Gastrocnemius medialis (tissue), 4 donors: ENCODE results near the gene TENT4B.

Source experiments
- POLR2A ChIP-seq, 2 donors: fragments of 450-650 bp; IDR thresholded peaks; one replicate each; pipeline ENCODE4 v1.6.1; 2017; ENCODE audit warnings: antibody characterized with exemption in 2 of 2, mild to moderate bottlenecking in 2 of 2, moderate library complexity in 2 of 2
- TF ChIP-seq, protein P1 (sequence below), 5 experiments: fragments of 450-650 bp in 3 of 5; fragments of 200-600 bp in 2 of 5; sonication (generic) in 2 of 5; IDR thresholded peaks in 4 of 5; conservative IDR thresholded peaks in 1 of 5; 1 replicate in 4 of 5; 2 replicates in 1 of 5; pipeline ENCODE4 v1.5.1; 2016 to 2019; ENCODE audit warnings: antibody characterized with exemption in 5 of 5, mild to moderate bottlenecking in 3 of 5, moderate library complexity in 3 of 5

DNA sequence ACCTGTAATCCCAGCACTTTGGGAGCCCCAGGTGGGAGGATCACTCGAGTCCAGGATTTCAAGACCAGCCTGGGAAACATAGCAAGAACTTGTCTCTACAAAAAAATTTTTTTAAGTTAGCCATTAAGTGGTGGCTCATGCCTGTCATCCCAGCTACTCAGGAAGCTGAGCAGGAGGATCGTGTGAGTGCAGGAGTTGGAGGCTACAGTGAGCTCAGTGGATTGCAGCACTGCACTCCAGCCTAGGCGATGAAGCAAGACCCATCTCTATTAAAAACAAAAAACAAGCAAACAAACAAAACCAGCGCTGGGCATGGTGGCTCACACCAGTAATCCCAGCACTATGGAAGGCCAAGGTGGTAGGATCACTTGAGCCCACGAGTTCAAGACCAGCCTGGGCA, 49.3 kb upstream of the TENT4B start:
- TF ChIP-seq, protein P1, sequence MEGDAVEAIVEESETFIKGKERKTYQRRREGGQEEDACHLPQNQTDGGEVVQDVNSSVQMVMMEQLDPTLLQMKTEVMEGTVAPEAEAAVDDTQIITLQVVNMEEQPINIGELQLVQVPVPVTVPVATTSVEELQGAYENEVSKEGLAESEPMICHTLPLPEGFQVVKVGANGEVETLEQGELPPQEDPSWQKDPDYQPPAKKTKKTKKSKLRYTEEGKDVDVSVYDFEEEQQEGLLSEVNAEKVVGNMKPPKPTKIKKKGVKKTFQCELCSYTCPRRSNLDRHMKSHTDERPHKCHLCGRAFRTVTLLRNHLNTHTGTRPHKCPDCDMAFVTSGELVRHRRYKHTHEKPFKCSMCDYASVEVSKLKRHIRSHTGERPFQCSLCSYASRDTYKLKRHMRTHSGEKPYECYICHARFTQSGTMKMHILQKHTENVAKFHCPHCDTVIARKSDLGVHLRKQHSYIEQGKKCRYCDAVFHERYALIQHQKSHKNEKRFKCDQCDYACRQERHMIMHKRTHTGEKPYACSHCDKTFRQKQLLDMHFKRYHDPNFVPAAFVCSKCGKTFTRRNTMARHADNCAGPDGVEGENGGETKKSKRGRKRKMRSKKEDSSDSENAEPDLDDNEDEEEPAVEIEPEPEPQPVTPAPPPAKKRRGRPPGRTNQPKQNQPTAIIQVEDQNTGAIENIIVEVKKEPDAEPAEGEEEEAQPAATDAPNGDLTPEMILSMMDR (IDR thresholded peaks at IDR 0.05 in 4 of 5, conservative IDR thresholded peaks at IDR 0.05 in 1 of 5): no peak
- no peak for TF ChIP-seq POLR2A (IDR thresholded peaks at IDR 0.05)
